ENCODE data around the gene ADAMTSL1.
A peak's percentile ranks its signal among the peaks of the same experiment; 100 is the strongest.

ADAMTSL1 gene

DNA sequence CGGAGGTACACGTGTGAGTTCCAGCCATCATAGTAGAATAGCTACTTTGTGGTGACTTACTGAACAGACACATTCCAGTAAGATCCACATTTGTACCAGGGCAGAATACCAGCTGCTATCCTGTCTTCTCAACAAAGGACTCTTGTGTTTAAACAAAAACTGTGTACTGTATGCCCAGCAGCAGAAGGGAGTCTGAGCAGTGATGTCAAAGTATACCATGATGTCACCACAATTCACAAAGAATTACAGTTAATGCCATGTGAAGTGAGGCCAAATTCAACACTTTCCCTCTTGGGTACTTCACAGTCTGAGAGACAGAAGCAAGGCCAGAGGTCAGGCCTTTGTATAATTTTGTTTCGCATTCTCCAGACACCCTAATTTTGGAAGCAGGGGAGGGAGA, 137.0 kb downstream of the ADAMTSL1 start (continued):
- TF ChIP-seq, protein P1, sequence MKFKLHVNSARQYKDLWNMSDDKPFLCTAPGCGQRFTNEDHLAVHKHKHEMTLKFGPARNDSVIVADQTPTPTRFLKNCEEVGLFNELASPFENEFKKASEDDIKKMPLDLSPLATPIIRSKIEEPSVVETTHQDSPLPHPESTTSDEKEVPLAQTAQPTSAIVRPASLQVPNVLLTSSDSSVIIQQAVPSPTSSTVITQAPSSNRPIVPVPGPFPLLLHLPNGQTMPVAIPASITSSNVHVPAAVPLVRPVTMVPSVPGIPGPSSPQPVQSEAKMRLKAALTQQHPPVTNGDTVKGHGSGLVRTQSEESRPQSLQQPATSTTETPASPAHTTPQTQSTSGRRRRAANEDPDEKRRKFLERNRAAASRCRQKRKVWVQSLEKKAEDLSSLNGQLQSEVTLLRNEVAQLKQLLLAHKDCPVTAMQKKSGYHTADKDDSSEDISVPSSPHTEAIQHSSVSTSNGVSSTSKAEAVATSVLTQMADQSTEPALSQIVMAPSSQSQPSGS (tag by site-specific recombination; IDR thresholded peaks at IDR 0.05; ENCODE audit: low read depth) = peak; percentile 70
- no peak for TF ChIP-seq ZNF24 (tag by site-specific recombination; IDR thresholded peaks at IDR 0.05)
- TF ChIP-seq ZSCAN23 (tag by site-specific recombination; IDR thresholded peaks at IDR 0.05) = no peak
- no peak for TF ChIP-seq GLIS2 (tag by site-specific recombination; IDR thresholded peaks at IDR 0.05)
- no peak for TF ChIP-seq ZNF548 (tag by site-specific recombination; IDR thresholded peaks at IDR 0.05)
- no peak for TF ChIP-seq ZNF600 (tag by site-specific recombination; IDR thresholded peaks at IDR 0.05)
- TF ChIP-seq, protein P2, sequence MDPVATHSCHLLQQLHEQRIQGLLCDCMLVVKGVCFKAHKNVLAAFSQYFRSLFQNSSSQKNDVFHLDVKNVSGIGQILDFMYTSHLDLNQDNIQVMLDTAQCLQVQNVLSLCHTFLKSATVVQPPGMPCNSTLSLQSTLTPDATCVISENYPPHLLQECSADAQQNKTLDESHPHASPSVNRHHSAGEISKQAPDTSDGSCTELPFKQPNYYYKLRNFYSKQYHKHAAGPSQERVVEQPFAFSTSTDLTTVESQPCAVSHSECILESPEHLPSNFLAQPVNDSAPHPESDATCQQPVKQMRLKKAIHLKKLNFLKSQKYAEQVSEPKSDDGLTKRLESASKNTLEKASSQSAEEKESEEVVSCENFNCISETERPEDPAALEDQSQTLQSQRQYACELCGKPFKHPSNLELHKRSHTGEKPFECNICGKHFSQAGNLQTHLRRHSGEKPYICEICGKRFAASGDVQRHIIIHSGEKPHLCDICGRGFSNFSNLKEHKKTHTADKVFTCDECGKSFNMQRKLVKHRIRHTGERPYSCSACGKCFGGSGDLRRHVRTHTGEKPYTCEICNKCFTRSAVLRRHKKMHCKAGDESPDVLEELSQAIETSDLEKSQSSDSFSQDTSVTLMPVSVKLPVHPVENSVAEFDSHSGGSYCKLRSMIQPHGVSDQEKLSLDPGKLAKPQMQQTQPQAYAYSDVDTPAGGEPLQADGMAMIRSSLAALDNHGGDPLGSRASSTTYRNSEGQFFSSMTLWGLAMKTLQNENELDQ (tag by site-specific recombination; IDR thresholded peaks at IDR 0.05; ENCODE audit: low read depth) = no peak
- TF ChIP-seq ZNF549 (tag by site-specific recombination; IDR thresholded peaks at IDR 0.05) = no peak

DNA sequence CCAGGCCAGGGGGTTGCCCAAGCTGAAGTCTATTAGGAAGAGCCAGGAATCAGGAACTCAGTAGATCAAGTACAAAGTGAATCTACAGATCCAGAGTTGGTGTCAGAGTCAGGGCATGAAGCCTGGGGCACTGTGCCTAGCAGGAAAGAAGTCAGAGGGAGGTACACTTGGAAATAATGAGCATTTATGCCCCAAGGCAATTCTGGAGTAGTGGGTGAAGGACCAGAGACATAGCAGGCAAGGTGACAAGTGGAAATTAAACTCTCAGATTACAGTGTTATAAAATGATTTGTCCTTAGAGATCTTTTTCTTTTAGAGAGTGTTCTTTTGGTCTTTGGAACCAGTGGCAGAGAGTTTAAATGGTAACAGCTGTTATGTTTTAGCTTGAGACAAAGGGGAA, 138.0 kb downstream of the ADAMTSL1 start:
- Histone ChIP-seq H3K9me3 (ENCODE audit: control insufficient read depth, insufficient read depth, low read depth, low read length) (no peaks in the 10 kb centered on the region), H3K4me3 (ENCODE audit: low read depth, low read length) (no peak overlapping the region), H3K27ac (ENCODE audit: extremely low read depth, low read depth, low read length) (no peak overlapping the region), H3K36me3 (ENCODE audit: control insufficient read depth in 2 of 2, insufficient read depth in 1 of 2, low read length in 2 of 2) (no peaks in the 10 kb centered on the region), H3K4me1 (ENCODE audit: control insufficient read depth, insufficient read depth, low read length) (peaks cover under 1% of the 10 kb centered on the region; the same call in 1 of the 2 replicates)
- TF ChIP-seq ZNF335 (tag by site-specific recombination; conservative IDR thresholded peaks at IDR 0.05) (no peak), ZNF18 (tag by site-specific recombination; IDR thresholded peaks at IDR 0.05) (no peak), HOXA7 (CRISPR knock-in tag; IDR thresholded peaks at IDR 0.05; ENCODE audit: borderline replicate concordance) (no peak), ZNF654 (tag by site-specific recombination; IDR thresholded peaks at IDR 0.05; ENCODE audit: low read depth) (no peak), ZNF341 (tag by site-specific recombination; IDR thresholded peaks at IDR 0.05; ENCODE audit: low read depth) (peak; percentile 62), ZNF416 (tag by site-specific recombination; IDR thresholded peaks at IDR 0.05) (no peak), FEZF1 (tag by site-specific recombination; IDR thresholded peaks at IDR 0.05) (peak; percentile 42; the same call in 1 of the 2 replicates)
- POLR2A ChIA-PET = no interaction called here
- CTCF ChIA-PET = interaction anchor here (1.0 to 1.8 kb wide), 2 partner anchors 169 to 357 kb away, joined by 3 to 4 read pairs; no protein-coding TSS in a partner anchor

GRCh38 chr9:18614116-18614515, 140.2 kb downstream of the ADAMTSL1 start:
- CTCF ChIA-PET = no interaction called here
- Histone ChIP-seq H3K4me1 (ENCODE audit: control insufficient read depth, insufficient read depth, low read length) (no peaks in the 10 kb centered on the region), H3K9me3 (ENCODE audit: control insufficient read depth, insufficient read depth, low read depth, low read length) (no peaks in the 10 kb centered on the region), H3K4me3 (ENCODE audit: low read depth, low read length) (no peak overlapping the region), H3K27ac (ENCODE audit: extremely low read depth, low read depth, low read length) (no peak overlapping the region), H3K36me3 (ENCODE audit: control insufficient read depth in 2 of 2, insufficient read depth in 1 of 2, low read length in 2 of 2) (no peaks in the 10 kb centered on the region)
- POLR2A ChIA-PET = no interaction called here
- TF ChIP-seq ZNF518A (tag by site-specific recombination; conservative IDR thresholded peaks at IDR 0.05; ENCODE audit: low read depth) (no peak), ZNF701 (tag by site-specific recombination; IDR thresholded peaks at IDR 0.05) (no peak), ZNF223 (tag by site-specific recombination; IDR thresholded peaks at IDR 0.05) (no peak), ZNF394 (tag by site-specific recombination; IDR thresholded peaks at IDR 0.05; ENCODE audit: borderline replicate concordance) (no peak), REPIN1 (tag by site-specific recombination; IDR thresholded peaks at IDR 0.05; ENCODE audit: low read depth) (no peak), KLF8 (tag by site-specific recombination; IDR thresholded peaks at IDR 0.05) (no peak), BCL11A (tag by site-specific recombination; IDR thresholded peaks at IDR 0.05; ENCODE audit: low read depth) (no peak), ZNF704 (tag by site-specific recombination; IDR thresholded peaks at IDR 0.05) (no peak)
